Hypothalamus (tissue), 51 donors: ENCODE data around the gene MMP14.
A peak's percentile ranks its signal among the peaks of the same experiment; 100 is the strongest.
"Not testable (repeated sequence)": the region's sequence is repeated elsewhere in the genome, so short reads cannot be mapped to it uniquely, and the experiment has no call there.

Source experiments
- DNase-seq, 51 donors: peaks; one replicate each; lab custom pipeline; 2025; lab: John Stamatoyannopoulos, UW

MMP14 gene

DNA sequence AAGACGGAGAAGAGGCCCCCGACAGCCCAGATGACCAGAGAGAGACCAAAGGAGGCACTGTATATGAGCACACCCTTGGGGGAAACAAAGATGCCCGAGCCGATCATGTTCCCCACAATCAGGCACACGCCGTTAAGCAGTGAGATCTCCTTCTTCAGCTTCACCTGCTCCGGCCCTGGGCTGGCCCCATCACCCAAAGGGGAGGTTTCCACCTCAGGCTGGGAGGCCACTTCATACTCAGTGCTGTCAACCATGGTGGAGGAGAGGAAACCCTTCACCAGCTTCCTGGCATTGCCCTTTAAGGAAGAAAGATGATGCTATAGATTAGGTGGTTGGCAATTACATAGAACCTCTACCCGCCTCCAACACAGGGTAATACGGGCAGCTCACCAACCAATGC, 23.2 kb upstream of the MMP14 start:
- DNase-seq = no peak

DNA sequence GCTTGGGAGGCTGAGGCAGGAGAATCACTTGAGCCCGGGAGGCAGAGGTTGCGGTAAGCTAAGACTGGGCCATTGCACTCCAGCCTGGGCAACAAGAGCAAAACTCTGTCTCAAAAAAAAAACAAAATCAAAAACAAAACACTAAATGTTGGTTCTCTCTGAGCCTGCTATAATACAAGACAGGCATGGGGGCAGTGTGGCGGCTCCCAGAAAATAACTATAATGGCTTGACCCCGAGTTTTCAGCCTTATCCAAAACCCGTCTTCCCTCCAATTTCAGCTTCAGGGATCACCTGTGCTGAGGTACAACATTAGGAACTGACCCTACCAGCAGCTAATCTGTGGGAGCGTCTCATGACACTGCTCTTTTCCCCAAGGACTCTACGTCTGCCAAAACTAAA, 22.0 kb upstream of the MMP14 start:
- no peak for DNase-seq

DNA sequence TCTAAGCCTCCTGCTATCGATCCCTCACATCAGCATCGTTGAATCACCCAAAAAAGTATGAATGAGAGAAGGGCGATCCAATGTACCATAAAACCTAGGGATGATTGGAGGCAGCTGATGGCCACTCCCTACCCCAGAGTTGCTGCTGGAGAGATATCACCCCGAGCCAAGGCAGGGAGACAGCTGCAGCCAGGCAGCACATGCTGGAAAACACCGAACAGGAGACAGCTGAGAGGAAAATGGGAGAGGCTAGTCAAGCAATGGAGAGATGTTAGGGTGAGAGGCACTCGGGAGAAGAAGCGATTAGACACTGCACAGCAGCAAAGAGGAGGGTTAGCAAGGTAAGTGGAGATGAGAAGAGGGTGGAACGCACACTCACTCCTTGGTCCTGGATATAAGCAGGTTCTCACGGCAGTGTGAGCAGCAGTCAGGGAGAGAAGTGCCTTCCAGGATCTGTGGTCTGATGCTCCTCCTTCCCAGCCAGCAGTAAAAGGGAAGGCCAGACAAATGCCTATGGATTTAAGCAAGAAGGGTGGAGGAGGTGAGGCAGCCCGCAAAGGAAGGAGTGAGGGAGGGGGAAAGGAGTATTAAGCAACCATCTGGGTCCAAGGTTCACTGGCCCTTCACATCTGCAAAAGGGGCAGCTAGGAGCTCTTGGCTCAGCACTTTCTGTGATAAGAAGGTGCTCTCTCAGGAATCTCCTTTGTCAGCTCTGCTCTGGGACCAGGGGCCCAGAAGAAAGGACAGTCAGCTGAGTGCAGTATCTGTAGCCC, 21.3 kb upstream of the MMP14 start, which contains the start of gene SLC7A7:
Gene SLC7A7, minus strand, starts transcription at position 495 of the 773 bp plus-strand sequence. CDS start 2,037 bp downstream, outside the sequence.
- DNase-seq = no peak

DNA sequence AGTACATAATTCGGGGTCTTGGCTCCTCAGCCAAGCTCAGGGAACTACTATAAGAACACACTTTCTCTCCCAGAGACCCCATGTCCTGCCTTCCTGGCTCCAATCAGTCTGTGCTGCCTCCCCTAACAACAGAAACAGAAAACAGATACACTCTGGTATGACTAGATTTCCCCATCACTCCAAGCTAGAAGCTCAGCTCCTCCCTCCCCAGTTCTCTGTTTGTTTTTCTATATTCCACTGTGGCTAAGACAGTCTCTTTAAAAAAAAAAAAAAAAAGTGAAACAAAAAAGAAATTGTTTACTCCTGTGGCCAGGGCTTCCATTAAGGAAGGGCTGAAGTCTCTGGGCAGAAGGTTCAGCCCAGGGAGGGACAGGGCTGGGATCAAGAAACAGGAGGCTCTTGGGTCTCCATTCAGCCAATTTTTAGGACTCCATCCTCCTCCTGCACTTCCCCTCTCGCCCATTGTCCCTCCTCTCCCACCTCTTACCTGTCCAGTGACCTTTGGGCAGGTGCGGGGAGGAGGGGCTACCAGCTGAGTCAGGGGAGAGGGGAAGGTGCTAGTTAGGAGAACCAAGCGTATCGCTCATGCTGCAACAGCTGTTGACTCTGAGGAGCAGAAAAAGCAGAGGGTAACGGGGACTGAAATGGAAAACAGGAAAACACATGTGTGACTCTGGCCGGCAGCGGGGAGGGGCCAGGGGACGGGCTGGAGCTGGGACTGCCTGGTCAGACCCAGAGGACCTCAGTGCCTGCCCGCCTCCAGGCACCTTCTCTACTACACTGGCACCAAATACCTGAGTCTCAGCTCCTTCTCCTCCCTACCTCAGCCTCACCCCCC, 17.0 kb upstream of the MMP14 start:
- DNase-seq = peak in 6 of 51 donors; percentile 5 to 24 (median 16)

DNA sequence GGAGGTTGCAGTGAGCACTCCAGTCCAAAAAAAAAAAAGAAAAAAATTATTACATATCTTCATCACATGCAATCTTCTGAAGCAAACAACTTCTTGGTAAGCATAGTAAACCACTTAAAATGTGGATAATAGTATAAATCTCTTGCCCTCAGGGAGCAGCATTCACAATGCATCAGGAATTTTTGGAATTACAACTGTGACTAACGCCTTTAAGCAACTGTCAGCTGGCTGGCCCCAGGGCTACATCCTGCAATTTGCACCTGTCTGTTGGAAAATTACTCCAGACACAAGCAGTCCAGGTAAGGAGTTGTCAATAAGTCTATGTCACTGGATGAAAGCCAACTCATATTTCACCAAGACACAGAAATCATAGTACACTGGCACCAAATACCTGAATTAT, 15.7 kb upstream of the MMP14 start:
- no peak for DNase-seq

DNA sequence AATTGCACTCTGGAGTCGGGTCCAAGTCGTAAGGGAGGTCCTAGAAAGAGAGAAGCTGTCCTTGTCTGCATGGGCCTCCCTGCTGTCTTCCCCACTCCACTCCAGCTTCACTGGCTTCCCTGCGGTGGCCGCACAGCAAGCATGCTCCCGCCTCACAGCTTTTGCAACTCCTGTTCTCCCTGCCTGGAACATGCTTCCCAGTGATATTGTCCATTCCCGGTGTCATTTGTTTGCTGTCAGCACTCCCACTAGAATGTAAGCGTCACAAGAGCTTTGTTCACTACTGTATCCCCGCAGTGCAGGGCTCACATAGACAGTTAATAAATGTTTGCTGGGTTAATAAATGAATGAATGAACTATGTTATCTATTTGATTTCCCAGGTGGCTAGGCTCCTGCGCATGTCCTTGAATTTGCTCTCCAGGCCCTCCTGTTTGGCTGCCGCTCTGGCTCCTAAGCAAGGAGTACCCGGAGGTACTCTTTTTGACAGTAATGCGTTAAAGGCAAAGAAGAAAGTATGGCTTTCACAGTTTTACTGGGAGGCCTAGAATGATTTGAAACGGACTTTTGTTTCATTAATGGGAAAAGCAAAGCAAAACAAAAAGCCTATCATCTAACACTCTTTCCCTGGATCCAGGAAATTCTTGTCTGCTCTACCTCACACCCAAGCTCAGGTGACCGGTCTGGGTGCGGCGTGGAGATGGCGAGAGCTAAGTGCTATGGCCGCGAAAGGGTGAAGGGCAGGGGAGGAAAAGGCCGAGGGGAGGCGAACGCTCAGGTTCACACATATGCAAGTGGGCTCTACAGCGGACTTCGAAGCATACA, 15.0 kb upstream of the MMP14 start:
- DNase-seq = no peak

DNA sequence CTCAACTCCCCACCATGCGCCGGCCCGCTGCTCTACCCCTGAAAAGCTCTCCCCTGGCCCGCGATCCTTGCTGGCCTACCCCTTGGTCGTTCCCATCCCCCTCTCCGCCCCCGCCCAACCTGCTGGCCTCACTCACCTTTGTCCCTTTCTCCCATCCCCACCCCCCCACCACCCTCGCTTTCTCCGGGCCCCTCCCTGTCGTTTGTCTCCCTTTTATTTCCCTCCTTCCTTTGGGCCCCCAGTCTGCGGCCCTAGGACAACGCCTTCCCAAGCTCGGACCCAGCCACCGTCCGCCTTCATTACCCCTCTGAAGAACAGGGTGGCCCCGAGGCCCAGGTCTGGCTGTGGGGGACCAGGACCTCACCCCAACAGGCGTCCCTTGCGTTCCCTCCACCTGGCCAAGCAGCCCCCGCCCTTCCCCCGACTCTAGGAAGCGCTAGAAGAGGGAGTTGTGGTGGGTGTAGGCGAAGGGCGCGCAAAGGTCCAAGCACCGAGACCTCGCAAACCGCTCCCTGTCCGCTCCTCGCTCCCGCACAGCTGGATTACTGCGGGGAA, 14.3 kb upstream of the MMP14 start:
- DNase-seq = no peak

DNA sequence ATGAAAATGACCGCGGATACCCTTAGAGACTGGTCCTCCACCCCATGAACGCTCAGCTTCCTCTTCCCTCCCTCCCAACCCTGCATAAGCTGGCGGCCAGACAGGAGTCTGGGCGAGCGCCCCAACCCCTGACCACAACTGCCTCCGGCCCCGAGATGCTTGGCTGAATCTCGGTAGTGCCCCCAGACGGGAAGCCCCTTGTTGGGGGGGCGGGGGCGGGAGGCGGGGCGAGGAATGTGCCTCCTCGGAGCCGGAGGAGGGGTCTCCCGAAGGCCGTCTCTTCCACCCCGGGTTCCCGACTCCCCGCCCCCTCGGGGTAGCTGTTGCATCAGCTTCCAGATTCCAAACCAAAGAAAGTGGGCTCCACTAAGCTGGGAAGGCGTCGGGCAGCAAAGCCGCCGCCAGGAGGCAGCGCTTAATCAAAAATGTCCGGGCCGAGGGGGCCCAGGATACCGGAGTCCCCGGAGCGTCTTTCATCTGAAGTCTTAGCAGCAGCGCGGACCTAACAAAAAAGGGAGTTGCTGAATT, 13.8 kb upstream of the MMP14 start:
- DNase-seq = peak in 42 of 51 donors; percentile 15 to 77 (median 55)

DNA sequence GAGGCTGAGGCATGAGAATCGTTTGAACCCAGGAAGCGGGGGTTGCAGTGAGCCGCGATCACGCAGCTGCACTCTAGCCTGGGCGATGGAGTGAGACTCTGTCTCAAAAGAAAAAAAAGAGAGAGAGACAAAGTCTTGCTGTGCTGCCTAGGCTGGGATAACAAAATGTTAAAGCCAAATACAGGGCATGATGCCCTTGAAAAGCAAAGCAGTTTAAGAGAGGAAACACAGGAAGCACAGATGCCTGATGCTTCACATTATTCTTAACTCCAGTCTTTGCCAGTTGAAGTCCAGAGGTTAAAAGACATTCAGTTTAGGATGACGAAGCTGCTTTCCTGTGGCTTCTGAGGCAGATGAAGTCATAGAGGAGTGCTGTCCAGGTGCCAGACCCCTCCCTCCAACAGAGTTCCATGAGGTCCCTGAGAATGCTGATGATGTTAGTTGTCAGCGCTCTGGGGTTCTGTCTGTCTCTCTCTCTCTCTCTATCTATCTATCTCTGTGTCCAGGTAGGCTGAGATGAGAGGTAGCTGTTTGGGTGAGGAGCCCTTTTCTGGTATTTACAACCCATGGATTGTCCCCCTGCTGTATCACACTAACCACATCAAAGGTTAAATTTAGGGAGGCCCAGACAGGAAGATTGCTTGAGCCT, 11.6 kb upstream of the MMP14 start:
- no peak for DNase-seq

DNA sequence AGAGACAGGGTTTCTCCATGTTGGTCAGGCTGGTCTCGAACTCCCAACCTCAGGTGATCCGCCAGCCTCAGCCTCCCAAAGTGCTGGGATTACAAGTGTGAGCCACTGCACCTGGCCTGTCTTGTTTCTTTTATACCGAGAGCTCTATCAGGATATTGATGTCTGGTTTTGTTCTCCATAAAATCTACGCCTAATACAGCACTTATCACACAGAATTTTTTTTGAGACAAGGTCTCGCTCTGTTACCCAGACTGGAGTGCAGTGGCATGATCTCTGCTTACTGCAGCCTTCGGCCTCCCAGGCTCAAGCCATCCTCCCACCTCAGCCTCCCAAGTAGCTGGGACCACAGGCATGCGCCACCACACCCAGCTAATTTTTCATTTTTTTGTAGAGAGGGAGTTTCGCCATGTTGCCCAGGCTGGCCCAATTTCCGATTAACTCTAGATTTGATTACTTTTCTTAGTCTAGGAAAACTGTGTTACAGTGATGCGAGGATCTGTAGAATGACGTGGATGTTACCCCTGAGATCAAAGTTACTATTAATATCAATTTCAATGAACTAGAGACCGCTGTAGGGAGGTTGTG, 7.2 kb upstream of the MMP14 start:
- DNase-seq = not testable (repeated sequence)

DNA sequence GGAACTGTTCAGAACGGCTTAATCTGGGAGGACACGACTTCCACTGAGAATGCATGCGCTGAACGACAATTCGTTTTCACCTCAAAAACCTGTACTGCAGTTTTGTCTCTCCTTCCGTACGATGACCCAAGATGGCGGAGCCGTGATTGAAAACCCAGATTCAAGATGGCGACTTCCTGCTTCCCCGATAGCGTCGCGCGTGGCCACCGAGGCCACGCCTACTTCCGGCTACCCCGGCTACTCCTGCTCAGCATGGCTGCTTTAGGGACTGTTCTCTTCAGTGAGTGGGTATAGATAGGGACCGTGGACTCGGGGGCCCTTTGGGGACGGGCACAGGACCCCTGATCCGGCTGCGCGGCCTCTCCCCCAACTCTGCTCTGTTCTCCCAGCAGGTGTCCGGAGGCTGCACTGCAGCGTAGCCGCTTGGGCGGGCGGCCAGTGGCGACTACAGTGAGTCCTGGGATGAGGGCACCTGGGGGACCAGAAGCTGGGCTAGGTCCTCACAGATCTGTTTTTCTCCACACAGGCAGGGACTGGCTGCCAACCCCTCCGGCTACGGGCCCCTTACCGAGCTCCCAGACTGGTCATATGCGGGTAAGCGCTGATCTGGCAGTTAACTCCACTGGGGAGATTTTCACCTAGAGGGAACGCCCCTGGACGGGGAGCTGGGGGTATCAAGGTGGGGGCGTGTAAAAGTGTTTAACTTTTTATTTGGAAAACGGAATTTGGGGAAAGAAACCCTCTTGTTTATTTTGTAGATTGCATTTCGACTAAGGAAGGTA, 6.5 kb upstream of the MMP14 start, which contains the start of gene MRPL52:
Gene MRPL52, plus strand, starts transcription at position 227 of the 782 bp plus-strand sequence. Its CDS starts 26 bp downstream, at position 253.
- DNase-seq = peak in 50 of 51 donors; percentile 43 to 93 (median 80)

DNA sequence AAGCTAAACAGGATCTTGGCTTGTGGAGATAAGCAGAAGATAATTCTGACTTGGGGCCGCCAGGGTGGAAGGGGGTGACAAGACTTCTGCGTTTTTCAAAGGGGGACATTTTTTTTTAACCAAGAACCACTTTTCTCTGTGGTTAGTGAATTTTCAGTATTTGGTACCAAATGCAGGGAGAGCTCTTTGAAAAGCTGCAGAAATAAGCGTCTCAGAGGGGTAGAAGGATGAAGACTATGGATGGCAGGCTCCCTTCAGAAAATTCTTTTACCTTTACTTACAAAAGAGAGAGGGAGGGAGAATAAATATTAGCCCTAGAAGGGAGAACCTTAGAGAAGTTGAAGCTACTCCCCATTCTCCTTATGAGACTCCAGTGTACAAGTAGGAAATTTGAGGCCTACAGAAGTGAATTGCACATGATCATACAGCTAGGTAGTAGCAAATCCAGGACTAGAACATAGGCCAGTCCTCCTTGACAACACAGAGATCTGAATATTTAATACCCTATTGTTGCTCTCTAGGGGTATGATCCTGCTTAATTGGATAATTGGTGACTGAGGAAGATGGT, 5.9 kb upstream of the MMP14 start:
- no peak for DNase-seq

DNA sequence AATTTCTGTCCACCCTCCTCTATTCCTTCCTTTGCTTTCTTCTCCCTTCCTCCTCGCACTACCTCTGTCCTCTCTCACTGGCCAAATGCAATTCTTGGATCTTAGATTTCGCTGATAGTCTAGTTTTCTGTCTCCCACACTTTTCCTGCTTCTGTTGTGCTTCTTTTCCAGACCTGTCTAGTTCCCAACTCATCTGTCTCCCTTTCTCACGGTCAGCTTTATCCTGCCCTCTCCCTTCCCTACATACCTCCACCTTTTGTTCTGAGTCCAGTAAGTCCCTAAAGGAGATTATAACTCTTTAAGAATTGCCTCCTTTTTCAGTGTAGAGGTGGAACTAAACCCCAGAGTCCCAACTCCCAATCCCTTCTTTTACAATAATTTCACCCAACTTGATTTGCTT, 880 bp upstream of the MMP14 start:
- DNase-seq = no peak

DNA sequence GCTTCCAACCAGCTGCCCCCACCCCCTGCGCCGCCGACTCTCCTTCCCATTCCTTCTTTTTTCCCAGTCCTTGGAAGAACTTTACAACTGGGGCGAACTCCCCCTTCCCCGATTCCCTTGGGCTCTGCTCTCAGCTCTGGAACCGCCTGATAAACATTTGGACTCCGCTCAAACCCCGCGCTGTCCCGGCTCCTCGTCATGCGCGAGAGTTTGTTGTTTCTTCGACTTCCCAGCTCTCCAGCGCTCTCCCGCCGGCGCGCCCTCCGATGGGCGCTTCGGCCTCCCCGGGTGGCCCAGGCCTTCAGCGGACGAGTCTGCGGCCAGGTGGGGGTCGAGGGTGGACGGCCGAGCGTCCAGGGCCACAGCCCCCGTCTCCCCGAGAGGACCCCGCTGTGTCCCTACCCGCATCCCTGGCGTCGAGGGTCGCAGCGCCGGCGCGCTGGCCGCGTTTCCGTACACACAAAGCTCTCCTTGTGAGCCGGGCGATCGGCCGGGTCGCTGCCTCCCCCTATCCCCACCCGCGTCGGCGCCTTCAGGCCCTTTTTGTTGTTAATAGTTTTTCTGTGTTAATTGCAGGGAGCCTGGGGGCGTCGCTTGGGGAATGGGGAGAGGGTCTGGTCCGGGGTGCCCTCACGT, 847 bp downstream of the MMP14 start:
- DNase-seq = peak in 20 of 51 donors; percentile 13 to 57 (median 32)

DNA sequence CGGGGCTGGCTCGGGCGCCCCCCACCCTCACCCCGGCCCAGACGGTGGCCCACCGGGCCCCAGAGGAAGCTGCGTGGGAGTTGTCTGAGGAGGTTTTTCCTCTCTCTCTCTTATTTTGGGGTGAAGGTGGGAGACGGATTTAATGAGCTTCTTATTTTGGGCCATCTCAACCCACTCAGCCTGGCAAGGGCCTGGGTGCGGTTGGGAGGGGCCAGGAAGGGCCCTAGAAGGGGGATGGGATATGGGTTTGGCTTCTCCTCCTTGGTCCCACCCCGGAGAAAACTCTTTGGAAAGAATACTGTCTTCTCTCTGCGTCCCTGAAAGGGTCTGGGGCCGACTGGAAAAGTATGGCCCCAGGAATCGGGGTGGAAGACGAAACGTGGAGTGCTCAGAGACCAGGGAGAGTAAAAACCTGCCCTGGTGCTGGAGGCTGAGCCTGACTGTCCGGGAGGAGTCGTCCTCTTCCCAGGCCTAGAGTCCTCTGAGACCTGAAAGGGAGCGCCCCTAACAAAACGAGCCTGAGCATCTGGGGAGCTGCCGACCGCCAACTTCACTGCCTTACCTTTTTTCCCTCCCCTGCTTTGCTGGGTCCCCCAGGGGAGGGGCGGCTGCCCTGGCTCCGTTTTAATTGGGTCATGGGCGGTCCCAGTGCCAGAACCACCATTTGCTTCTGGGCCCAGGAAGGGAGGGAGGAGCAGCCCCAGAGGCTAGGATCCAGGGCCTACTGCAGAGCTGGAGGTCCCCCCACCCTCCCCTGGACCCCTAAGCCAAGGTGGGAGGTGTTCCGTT, 1.6 kb downstream of the MMP14 start:
- peak in 6 of 51 donors; percentile 13 to 37 (median 27) for DNase-seq

DNA sequence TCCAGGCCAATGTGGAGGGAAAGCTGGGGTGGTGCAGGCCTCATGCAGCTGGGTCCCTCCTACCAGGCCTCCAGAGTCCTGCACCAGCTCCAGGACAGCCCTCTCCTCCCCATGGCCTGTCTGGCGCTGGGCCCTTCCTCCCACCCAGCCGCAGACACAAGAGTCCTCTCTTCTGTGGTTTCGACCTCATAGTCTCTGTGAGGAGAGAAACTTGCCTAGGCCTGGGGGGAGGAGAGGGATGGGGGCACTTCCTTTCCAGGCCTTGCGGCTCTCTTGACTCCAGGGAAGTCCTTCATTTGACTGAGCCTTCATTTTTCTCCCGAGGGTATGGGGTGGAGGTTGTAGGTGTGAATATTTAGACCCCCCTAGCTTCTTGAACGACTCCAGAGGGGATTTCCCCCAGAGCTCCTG, 2.3 kb downstream of the MMP14 start:
- DNase-seq = peak in 3 of 51 donors; percentile 14 to 19 (median 18)
